ENCODE measurements around the gene ENTPD1. TPM values are rescaled to one million over a fixed set of nuclear protein-coding genes. Genes with fewer than 3 reads are reported as not detected.
A peak's percentile ranks its signal among the peaks of the same experiment; 100 is the strongest.

Gene ENTPD1
- polyA plus RNA-seq, 3 donors: 62.2 to 71.1 (median 70.4) TPM

- WGBS (ENCODE audit: insufficient coverage): 95% methylated on average over 4 of the region's 6 CpGs
- no peak overlapping the region for H3K4me3 ChIP-seq (replicated peaks in 1 of 3; ENCODE audit: low read depth in 2 of 3, low read length in 3 of 3)
- Mint-ChIP-seq H3K27ac (peak overlapping the region; percentile 1 to 86 (median 47)), H3K4me1 (peaks cover 43% of the 10 kb centered on the region), H3K36me3 (peaks cover 48 to 67% of the 10 kb centered on the region in 2 donors), H3K4me3 (no peak overlapping the region), H3K9me3 (peaks cover 0 to 2% (median 0%) of the 10 kb centered on the region in 7 donors), H3K27me3 (ENCODE audit: low read depth in 3 of 3) (no peaks in the 10 kb centered on the region)
- peaks cover 11 to 20% of the 10 kb centered on the region in 2 donors for H3K4me1 ChIP-seq (ENCODE audit: control insufficient read depth in 1 of 2, insufficient read depth in 2 of 2, low read length in 2 of 2)
- peaks cover 4% of the 10 kb centered on the region for H4K20me1 ChIP-seq (ENCODE audit: insufficient read depth, low read length)
- H3K36me3 ChIP-seq (replicated peaks in 1 of 2; ENCODE audit: control insufficient read depth in 1 of 2, insufficient read depth in 2 of 2, low read length in 2 of 2): peaks cover 18 to 58% of the 10 kb centered on the region in 2 donors
- H3K9me3 ChIP-seq (replicated peaks in 1 of 2; ENCODE audit: control insufficient read depth in 1 of 2, insufficient read depth in 1 of 2, low read length in 2 of 2): no peaks in the 10 kb centered on the region
- H3K4me2 ChIP-seq (replicated peaks; ENCODE audit: extremely low read depth, low read length, poor library complexity, severe bottlenecking): no peak overlapping the region
- H3K27ac ChIP-seq (ENCODE audit: low read depth in 1 of 2, low read length in 2 of 2): peak overlapping the region; percentile 10 to 26
- peaks cover 29% of the 10 kb centered on the region for H3K79me2 ChIP-seq (ENCODE audit: insufficient read depth, low read length)
- no peak overlapping the region for H2AFZ ChIP-seq (ENCODE audit: insufficient read depth, low read depth, low read length, poor library complexity, severe bottlenecking)
- no peak overlapping the region for H3K9ac ChIP-seq (ENCODE audit: insufficient read depth, low read length, poor library complexity, severe bottlenecking)
- DNase-seq: peak in 2 of 3 donors; percentile 30 to 67
- H3K27me3 ChIP-seq (ENCODE audit: control insufficient read depth in 2 of 2, insufficient read depth in 2 of 2, low read length in 2 of 2): no peaks in the 10 kb centered on the region
- no peak for TF ChIP-seq CTCF (IDR thresholded peaks at IDR 0.05)
- intact Hi-C loops (cut with micrococcal nuclease): loop anchor here in 1 of 2 donors (10.0 kb wide), 1 partner anchor 78 kb away; the partner anchor contains the start of gene ENTPD1
Observed at GRCh38 chr10:95832216-95833041, 76.5 kb downstream of the ENTPD1 start.

GRCh38 chr10:95833042-95833610 lies 77.2 kb downstream of the ENTPD1 start:
- H3K9ac ChIP-seq (ENCODE audit: insufficient read depth, low read length, poor library complexity, severe bottlenecking): no peak overlapping the region
- peaks cover 18 to 51% of the 10 kb centered on the region in 2 donors for H3K36me3 ChIP-seq (replicated peaks in 1 of 2; ENCODE audit: control insufficient read depth in 1 of 2, insufficient read depth in 2 of 2, low read length in 2 of 2)
- H3K79me2 ChIP-seq (ENCODE audit: insufficient read depth, low read length): peaks cover 27% of the 10 kb centered on the region
- H3K4me3 Mint-ChIP-seq: no peak overlapping the region
- no peaks in the 10 kb centered on the region for H3K9me3 ChIP-seq (replicated peaks in 1 of 2; ENCODE audit: control insufficient read depth in 1 of 2, insufficient read depth in 1 of 2, low read length in 2 of 2)
- no peak for TF ChIP-seq CTCF (IDR thresholded peaks at IDR 0.05)
- no peak overlapping the region for H3K27ac Mint-ChIP-seq
- H3K9me3 Mint-ChIP-seq: peaks cover 0 to 2% (median 0%) of the 10 kb centered on the region in 7 donors
- H4K20me1 ChIP-seq (ENCODE audit: insufficient read depth, low read length): peaks cover under 1% of the 10 kb centered on the region
- no peaks in the 10 kb centered on the region for H3K27me3 ChIP-seq (ENCODE audit: control insufficient read depth in 2 of 2, insufficient read depth in 2 of 2, low read length in 2 of 2)
- H3K4me1 ChIP-seq (ENCODE audit: control insufficient read depth in 1 of 2, insufficient read depth in 2 of 2, low read length in 2 of 2): peaks cover 18 to 27% of the 10 kb centered on the region in 2 donors
- H3K4me3 ChIP-seq (replicated peaks in 1 of 3; ENCODE audit: low read depth in 2 of 3, low read length in 3 of 3): no peak overlapping the region
- no peak overlapping the region for H3K4me2 ChIP-seq (replicated peaks; ENCODE audit: extremely low read depth, low read length, poor library complexity, severe bottlenecking)
- DNase-seq: no peak
- intact Hi-C loops (cut with micrococcal nuclease): loop anchor here in 1 of 2 donors (10.0 kb wide), 1 partner anchor 78 kb away; the partner anchor contains the start of gene ENTPD1
- peaks cover 50% of the 10 kb centered on the region for H3K4me1 Mint-ChIP-seq
- H3K36me3 Mint-ChIP-seq: peaks cover 42 to 60% of the 10 kb centered on the region in 2 donors
- WGBS (ENCODE audit: insufficient coverage): no CpG with 5 or more reads among the region's 1 CpG
- H3K27me3 Mint-ChIP-seq (ENCODE audit: low read depth in 3 of 3): no peaks in the 10 kb centered on the region
- no peak overlapping the region for H2AFZ ChIP-seq (ENCODE audit: insufficient read depth, low read depth, low read length, poor library complexity, severe bottlenecking)
- H3K27ac ChIP-seq (ENCODE audit: low read depth in 1 of 2, low read length in 2 of 2): peak overlapping the region in 1 of 2 donors; percentile 26

Measured in CD14-positive monocyte (primary cell).